Effector memory CD4-positive, alpha-beta T cell (primary cell): Measurements from ENCODE around the gene CALCR.

Experiments
- DNase-seq, 3 donors: peaks; one replicate each; pipeline ENCODE4 v3.0.0-alpha.2; 2020
- H3K27ac ChIP-seq: 2 replicates; pipeline ENCODE4 v1.7.0; 2013; ENCODE audit warnings: mild to moderate bottlenecking, low read length, moderate library complexity; ENCODE audit not compliant: insufficient read depth, poor library complexity, severe bottlenecking
- H3K27me3 ChIP-seq: replicated peaks from 2 replicates; pipeline ENCODE4 v1.7.0; 2013; ENCODE audit warnings: mild to moderate bottlenecking, low read length; ENCODE audit not compliant: insufficient read depth, control insufficient read depth, poor library complexity, severe bottlenecking
- H3K36me3 ChIP-seq: 2 replicates; pipeline ENCODE4 v1.7.0; 2013; ENCODE audit warnings: mild to moderate bottlenecking, low read length, moderate library complexity; ENCODE audit not compliant: control insufficient read depth, insufficient read depth
- H3K4me1 ChIP-seq: 2 replicates; pipeline ENCODE4 v1.7.0; 2013; ENCODE audit warnings: low read length, mild to moderate bottlenecking; ENCODE audit not compliant: control insufficient read depth, insufficient read depth, poor library complexity, severe bottlenecking
- H3K4me3 ChIP-seq: 2 replicates; pipeline ENCODE4 v1.7.0; 2013; ENCODE audit warnings: low read length, low read depth, mild to moderate bottlenecking; ENCODE audit not compliant: insufficient read depth, poor library complexity, severe bottlenecking
- H3K9me3 ChIP-seq: 2 replicates; pipeline ENCODE4 v1.7.0; 2013; ENCODE audit warnings: mild to moderate bottlenecking, low read length, moderate library complexity; ENCODE audit not compliant: control insufficient read depth

The CALCR gene

GRCh38 chr7:93426155-93426696, 148.3 kb downstream of the CALCR start:
- H3K27me3 ChIP-seq = no peaks in the 10 kb centered on the region
- no peak for DNase-seq
- H3K36me3 ChIP-seq = no peaks in the 10 kb centered on the region
- H3K9me3 ChIP-seq = no peaks in the 10 kb centered on the region
- no peak overlapping the region for H3K4me3 ChIP-seq
- no peaks in the 10 kb centered on the region for H3K4me1 ChIP-seq
- no peak overlapping the region for H3K27ac ChIP-seq

DNA sequence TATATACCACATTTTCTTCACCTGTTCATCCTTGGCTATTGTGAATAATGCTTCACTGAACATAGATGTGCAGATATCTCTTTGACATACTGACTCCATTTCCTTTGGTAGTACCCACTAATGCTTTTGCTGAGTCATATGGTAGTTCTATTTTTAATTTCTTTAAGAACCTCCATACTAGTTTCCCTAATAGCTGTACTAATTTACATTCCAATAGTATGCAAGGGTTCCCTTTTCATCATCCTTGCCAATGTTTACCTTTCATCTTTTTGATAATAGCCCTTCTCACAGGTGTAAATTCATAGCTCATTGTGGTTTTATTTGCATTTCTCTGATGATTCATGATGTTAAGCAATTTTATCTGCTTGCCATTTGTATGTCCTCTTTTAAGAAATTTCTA, 159.9 kb downstream of the CALCR start:
- no peak for DNase-seq
- no peaks in the 10 kb centered on the region for H3K27me3 ChIP-seq
- no peak overlapping the region for H3K27ac ChIP-seq
- H3K4me1 ChIP-seq = no peaks in the 10 kb centered on the region
- H3K9me3 ChIP-seq = no peaks in the 10 kb centered on the region
- H3K4me3 ChIP-seq = no peak overlapping the region
- H3K36me3 ChIP-seq = no peaks in the 10 kb centered on the region

DNA sequence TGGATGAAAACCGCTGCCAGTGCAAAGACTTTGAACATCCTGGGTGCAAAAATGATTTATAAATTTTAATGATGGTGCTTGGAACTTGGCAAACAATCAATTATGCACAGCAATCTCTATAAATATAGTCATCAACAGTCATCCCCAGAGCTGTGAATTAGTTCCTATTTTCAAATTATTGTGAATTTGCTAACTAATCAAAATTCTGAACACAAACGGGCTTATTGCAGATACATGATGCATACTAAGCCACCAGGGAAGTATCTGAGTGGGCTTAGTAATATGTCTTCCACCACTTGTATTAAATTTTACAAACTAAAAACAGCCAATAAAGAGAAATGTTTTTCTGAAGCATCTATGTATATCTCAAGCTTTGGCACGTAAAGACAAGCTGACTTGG, 165.2 kb downstream of the CALCR start:
- Histone ChIP-seq H3K4me3 (no peak overlapping the region), H3K36me3 (no peaks in the 10 kb centered on the region), H3K4me1 (no peaks in the 10 kb centered on the region)

GRCh38 chr7:93407239-93407638, 167.3 kb downstream of the CALCR start:
- H3K27ac ChIP-seq = no peak overlapping the region
- H3K36me3 ChIP-seq = no peaks in the 10 kb centered on the region
- H3K27me3 ChIP-seq = no peaks in the 10 kb centered on the region
- no peak overlapping the region for H3K4me3 ChIP-seq
- no peak for DNase-seq
- no peaks in the 10 kb centered on the region for H3K9me3 ChIP-seq
- no peaks in the 10 kb centered on the region for H3K4me1 ChIP-seq

More for the DNA sequence above, 165.2 kb downstream of the CALCR start:
- no peaks in the 10 kb centered on the region for H3K9me3 ChIP-seq
- no peaks in the 10 kb centered on the region for H3K27me3 ChIP-seq
- no peak overlapping the region for H3K27ac ChIP-seq
- DNase-seq = no peak

DNA sequence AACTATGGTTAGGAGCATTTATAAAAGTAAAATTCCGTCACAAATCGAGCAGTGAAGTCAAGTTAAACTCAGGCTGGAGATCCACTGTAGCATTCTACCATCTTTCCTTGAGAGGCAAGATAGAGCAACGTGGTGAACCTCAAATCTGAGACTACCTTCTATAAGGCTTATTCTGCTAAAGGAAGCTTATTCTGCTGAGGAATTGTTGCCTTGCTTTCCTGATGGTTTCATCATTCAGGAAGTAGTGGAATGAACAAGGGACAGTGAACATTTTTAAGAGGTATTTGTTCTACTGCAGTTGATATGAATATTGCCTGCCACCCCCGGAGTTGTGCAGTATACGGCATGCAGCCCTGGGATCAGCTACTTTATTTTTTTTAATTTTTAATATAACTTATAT, 171.6 kb downstream of the CALCR start:
- no peak for DNase-seq
- Histone ChIP-seq H3K36me3 (no peaks in the 10 kb centered on the region), H3K27me3 (no peaks in the 10 kb centered on the region), H3K4me3 (no peak overlapping the region), H3K9me3 (no peaks in the 10 kb centered on the region), H3K4me1 (no peaks in the 10 kb centered on the region), H3K27ac (no peak overlapping the region)

DNA sequence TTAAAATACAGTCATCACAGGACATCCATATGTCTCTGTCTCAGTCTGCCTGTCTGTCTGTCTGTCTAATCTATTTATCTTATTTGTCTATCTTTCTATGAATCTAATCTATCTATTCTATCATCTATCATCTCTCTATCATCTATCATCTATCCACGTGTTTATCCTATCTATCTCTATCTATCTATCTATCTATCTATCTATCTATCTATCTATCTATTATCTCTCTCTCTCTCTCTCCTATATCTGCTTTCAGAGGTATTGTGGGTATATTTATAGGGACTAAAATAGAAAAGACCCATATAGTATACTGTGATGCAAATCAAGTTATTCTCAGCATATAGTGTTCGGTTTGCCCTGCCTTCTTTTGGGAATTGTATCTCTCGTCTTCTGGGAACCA, 174.9 kb downstream of the CALCR start:
- Histone ChIP-seq H3K9me3 (no peaks in the 10 kb centered on the region), H3K27me3 (no peaks in the 10 kb centered on the region), H3K4me1 (no peaks in the 10 kb centered on the region), H3K36me3 (no peaks in the 10 kb centered on the region), H3K27ac (no peak overlapping the region), H3K4me3 (no peak overlapping the region)
- DNase-seq = no peak

GRCh38 chr7:93392984-93393383, 181.5 kb downstream of the CALCR start:
- DNase-seq = no peak
- Histone ChIP-seq H3K9me3 (no peaks in the 10 kb centered on the region), H3K4me3 (no peak overlapping the region), H3K27me3 (no peaks in the 10 kb centered on the region), H3K36me3 (no peaks in the 10 kb centered on the region), H3K27ac (no peak overlapping the region), H3K4me1 (no peaks in the 10 kb centered on the region)

DNA sequence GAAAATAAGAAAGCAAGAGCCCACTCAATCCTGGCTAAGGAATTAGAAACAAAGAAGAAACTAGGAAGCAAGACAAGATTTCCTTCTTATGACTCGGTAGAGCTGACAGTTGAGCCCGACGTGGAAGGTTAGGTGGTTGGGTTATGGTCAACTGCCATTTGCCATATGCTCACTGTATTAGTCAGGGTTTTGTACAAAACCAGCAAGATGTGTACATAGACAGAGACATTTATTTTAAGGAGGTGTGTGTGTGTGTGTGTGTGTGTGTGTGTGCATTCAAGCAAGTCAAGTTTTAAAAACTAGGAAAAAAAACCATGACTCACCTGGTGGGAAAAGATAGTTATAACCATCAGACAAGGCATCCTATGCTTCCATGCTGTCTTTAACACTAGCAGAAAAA, 183.9 kb downstream of the CALCR start:
- Histone ChIP-seq H3K36me3 (no peaks in the 10 kb centered on the region), H3K27me3 (no peaks in the 10 kb centered on the region), H3K4me1 (no peaks in the 10 kb centered on the region), H3K4me3 (no peak overlapping the region), H3K9me3 (no peaks in the 10 kb centered on the region), H3K27ac (no peak overlapping the region)
- no peak for DNase-seq

GRCh38 chr7:93382362-93382761, 192.2 kb downstream of the CALCR start:
- no peaks in the 10 kb centered on the region for H3K9me3 ChIP-seq
- no peak for DNase-seq
- H3K27ac ChIP-seq = no peak overlapping the region
- no peaks in the 10 kb centered on the region for H3K4me1 ChIP-seq
- H3K36me3 ChIP-seq = no peaks in the 10 kb centered on the region
- H3K4me3 ChIP-seq = no peak overlapping the region
- H3K27me3 ChIP-seq = no peaks in the 10 kb centered on the region

- Histone ChIP-seq H3K36me3 (no peaks in the 10 kb centered on the region), H3K4me1 (no peaks in the 10 kb centered on the region), H3K27ac (no peak overlapping the region), H3K4me3 (no peak overlapping the region), H3K9me3 (no peaks in the 10 kb centered on the region), H3K27me3 (peaks cover 4% of the 10 kb centered on the region)
- DNase-seq = no peak
Observed at GRCh38 chr7:93378131-93378760, 196.3 kb downstream of the CALCR start.
